ENCODE results near the gene PRICKLE4. TPM values are rescaled to one million over a fixed set of nuclear protein-coding genes. Genes with fewer than 3 reads are reported as not detected.

PRICKLE4 gene
- total RNA-seq, 1 experiment from 2014 or later = 0.70 TPM

DNA sequence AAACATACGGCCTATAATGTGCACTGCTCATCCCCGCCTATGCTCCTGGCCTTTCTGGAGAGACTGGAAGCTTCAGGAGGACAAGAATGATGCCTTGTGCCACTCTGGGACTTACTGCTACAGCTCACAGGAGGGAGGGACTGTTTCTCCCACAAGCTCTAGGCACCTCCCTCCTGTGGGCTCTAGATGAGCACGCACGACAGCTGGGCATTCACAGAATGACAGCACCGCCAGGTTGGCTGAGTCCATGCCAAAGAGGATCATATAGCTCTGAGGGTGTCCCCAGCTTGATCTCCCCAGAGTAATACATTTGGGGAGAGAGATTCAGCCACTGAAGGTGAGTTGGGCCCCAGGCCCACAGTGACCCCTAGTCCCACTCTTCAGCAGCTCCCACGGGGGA is 23.3 kb upstream of the PRICKLE4 start:
- no peak overlapping the region for H3K4ac ChIP-seq (ENCODE audit: low read depth, low read length)
- H2AFZ ChIP-seq (ENCODE audit: low read length) = no peak overlapping the region
- no peak overlapping the region for H3K18ac ChIP-seq (ENCODE audit: insufficient read length, low read depth, low read length)
- Mint-ChIP-seq H3K36me3 (ENCODE audit: insufficient read depth in 1 of 3, low read depth in 3 of 3) (no peaks in the 10 kb centered on the region), H3K9me3 (no peaks in the 10 kb centered on the region), H3K4me3 (no peak overlapping the region), H3K4me1 (peaks cover 5 to 9% of the 10 kb centered on the region in 2 experiments; a peak in 3 of 4 replicates), H3K27ac (no peak overlapping the region), H3K27me3 (ENCODE audit: low read depth) (peaks cover 14% of the 10 kb centered on the region)
- H2BK15ac ChIP-seq (ENCODE audit: low read depth, low read length) = no peak overlapping the region
- H3K27ac ChIP-seq (ENCODE audit: insufficient read length, low read depth, low read length) = no peak overlapping the region
- H3K56ac ChIP-seq (ENCODE audit: insufficient read length, low read depth, low read length) = no peak overlapping the region
- no peaks in the 10 kb centered on the region for H3K9me3 ChIP-seq (ENCODE audit: control insufficient read depth, low read depth, low read length)
- no peak overlapping the region for H2BK12ac ChIP-seq (ENCODE audit: insufficient read length, low read depth, low read length)
- no peak overlapping the region for H2BK20ac ChIP-seq (ENCODE audit: low read depth, low read length, poor library complexity, severe bottlenecking)
- H3K23me2 ChIP-seq (ENCODE audit: insufficient read length, low read depth, low read length, poor library complexity, severe bottlenecking) = no peaks in the 10 kb centered on the region
- H2BK5ac ChIP-seq (ENCODE audit: insufficient read length, low read length) = no peak overlapping the region
- H3K14ac ChIP-seq (ENCODE audit: insufficient read depth, low read length) = no peak overlapping the region
- no peaks in the 10 kb centered on the region for H3K4me1 ChIP-seq (ENCODE audit: insufficient read depth, low read length)
- H4K20me1 ChIP-seq (ENCODE audit: control insufficient read depth, insufficient read depth, insufficient read length) = no peaks in the 10 kb centered on the region
- no peak overlapping the region for H3K9ac ChIP-seq (ENCODE audit: extremely low read depth, insufficient read length, low read length)
- H3K79me2 ChIP-seq (ENCODE audit: insufficient read depth, low read length) = no peaks in the 10 kb centered on the region
- no CpG with 5 or more reads among the region's 6 CpGs for WGBS (ENCODE audit: extremely low coverage, insufficient read length, low lambda C conversion rate)
- no peak overlapping the region for H4K91ac ChIP-seq (ENCODE audit: insufficient read length, low read depth, low read length)
- no peak overlapping the region for H2BK120ac ChIP-seq (ENCODE audit: low read depth, low read length, poor library complexity, severe bottlenecking)
- H4K8ac ChIP-seq (replicated peaks; ENCODE audit: insufficient read length, low read depth, low read length) = no peak overlapping the region
- H3K27me3 ChIP-seq (ENCODE audit: insufficient read depth, low read length) = no peaks in the 10 kb centered on the region
- no peak overlapping the region for H3K23ac ChIP-seq (ENCODE audit: insufficient read length, low read depth, low read length)
- no peaks in the 10 kb centered on the region for H3K79me1 ChIP-seq (ENCODE audit: insufficient read depth, low read depth, low read length, poor library complexity, severe bottlenecking)
- no peak overlapping the region for H2AK5ac ChIP-seq (ENCODE audit: insufficient read length, low read length)
- TF ChIP-seq, protein P1, sequence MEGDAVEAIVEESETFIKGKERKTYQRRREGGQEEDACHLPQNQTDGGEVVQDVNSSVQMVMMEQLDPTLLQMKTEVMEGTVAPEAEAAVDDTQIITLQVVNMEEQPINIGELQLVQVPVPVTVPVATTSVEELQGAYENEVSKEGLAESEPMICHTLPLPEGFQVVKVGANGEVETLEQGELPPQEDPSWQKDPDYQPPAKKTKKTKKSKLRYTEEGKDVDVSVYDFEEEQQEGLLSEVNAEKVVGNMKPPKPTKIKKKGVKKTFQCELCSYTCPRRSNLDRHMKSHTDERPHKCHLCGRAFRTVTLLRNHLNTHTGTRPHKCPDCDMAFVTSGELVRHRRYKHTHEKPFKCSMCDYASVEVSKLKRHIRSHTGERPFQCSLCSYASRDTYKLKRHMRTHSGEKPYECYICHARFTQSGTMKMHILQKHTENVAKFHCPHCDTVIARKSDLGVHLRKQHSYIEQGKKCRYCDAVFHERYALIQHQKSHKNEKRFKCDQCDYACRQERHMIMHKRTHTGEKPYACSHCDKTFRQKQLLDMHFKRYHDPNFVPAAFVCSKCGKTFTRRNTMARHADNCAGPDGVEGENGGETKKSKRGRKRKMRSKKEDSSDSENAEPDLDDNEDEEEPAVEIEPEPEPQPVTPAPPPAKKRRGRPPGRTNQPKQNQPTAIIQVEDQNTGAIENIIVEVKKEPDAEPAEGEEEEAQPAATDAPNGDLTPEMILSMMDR (conservative IDR thresholded peaks at IDR 0.05) = no peak
- H4K5ac ChIP-seq (ENCODE audit: insufficient read length, low read depth, low read length) = no peak overlapping the region
- no peak for DNase-seq
- H3K4me2 ChIP-seq (ENCODE audit: insufficient read depth, insufficient read length, low read length) = no peak overlapping the region
- no peak overlapping the region for H3T11ph ChIP-seq (ENCODE audit: low read length)
